Osteoblast (primary cell): ENCODE measurements around the gene DNER. TPM values are rescaled to one million over a fixed set of nuclear protein-coding genes. Genes with fewer than 3 reads are reported as not detected.

Experiments
- DNase-seq: peaks from one replicate; pipeline ENCODE4 v3.0.0; 2011; ENCODE audit warnings: low spot score, mixed read lengths; ENCODE audit not compliant: insufficient read length; ENCODE audit errors: missing footprints
- H2AFZ ChIP-seq: 2 replicates; pipeline ENCODE4 v1.6.0; 2011; ENCODE audit warnings: mild to moderate bottlenecking, low read length
- H3K27ac ChIP-seq: 2 replicates; pipeline ENCODE4 v1.5.1; 2011; ENCODE audit warnings: mild to moderate bottlenecking, low read depth, low read length, moderate library complexity
- H3K27me3 ChIP-seq: 2 replicates; pipeline ENCODE4 v1.6.0; 2012; ENCODE audit warnings: mild to moderate bottlenecking, control low read depth, inconsistent platforms, low read length, moderate library complexity; ENCODE audit not compliant: insufficient read depth
- H3K36me3 ChIP-seq: 2 replicates; pipeline ENCODE4 v1.5.1; 2011; ENCODE audit warnings: mild to moderate bottlenecking, low read length, control low read depth, moderate library complexity; ENCODE audit not compliant: insufficient read depth
- H3K4me1 ChIP-seq: 2 replicates; pipeline ENCODE4 v1.5.1; 2011; ENCODE audit warnings: mild to moderate bottlenecking, low read length, control low read depth, moderate library complexity; ENCODE audit not compliant: insufficient read depth
- H3K4me2 ChIP-seq: 2 replicates; pipeline ENCODE4 v1.6.0; 2011; ENCODE audit warnings: mild to moderate bottlenecking, low read length; ENCODE audit not compliant: insufficient read depth
- H3K4me3 ChIP-seq: fragments of 200-600 bp; sonication (generic); 3 replicates; pipeline ENCODE4 v1.5.1; 2012; ENCODE audit warnings: mild to moderate bottlenecking, low read length, inconsistent platforms; ENCODE audit not compliant: insufficient read depth
- H3K79me2 ChIP-seq: 2 replicates; pipeline ENCODE4 v1.6.0; 2012; ENCODE audit warnings: mild to moderate bottlenecking, low read length, control low read depth, inconsistent platforms; ENCODE audit not compliant: insufficient read depth
- H3K9me3 ChIP-seq: 2 replicates; pipeline ENCODE4 v1.5.1; 2011; ENCODE audit warnings: low read depth, low read length, control low read depth
- H4K20me1 ChIP-seq: 2 replicates; pipeline ENCODE4 v1.6.0; 2012; ENCODE audit warnings: mild to moderate bottlenecking, low read length, control low read depth; ENCODE audit not compliant: insufficient read depth
- total RNA-seq: library from RNA; depleted of rRNA; stranded (reverse); fragments of >200 nt; gene quantifications from 2 replicates; pipeline ENCODE4 v1.2.3, GENCODE V29; 2012
- TF ChIP-seq, protein P1 (sequence below): IDR thresholded peaks from 2 replicates; pipeline ENCODE4 v1.5.1; 2011; ENCODE audit warnings: mild to moderate bottlenecking, low read depth, low read length, moderate library complexity; ENCODE audit errors: extremely low read depth

DNER gene
- total RNA-seq, 1 donor = 0.36 TPM

DNA sequence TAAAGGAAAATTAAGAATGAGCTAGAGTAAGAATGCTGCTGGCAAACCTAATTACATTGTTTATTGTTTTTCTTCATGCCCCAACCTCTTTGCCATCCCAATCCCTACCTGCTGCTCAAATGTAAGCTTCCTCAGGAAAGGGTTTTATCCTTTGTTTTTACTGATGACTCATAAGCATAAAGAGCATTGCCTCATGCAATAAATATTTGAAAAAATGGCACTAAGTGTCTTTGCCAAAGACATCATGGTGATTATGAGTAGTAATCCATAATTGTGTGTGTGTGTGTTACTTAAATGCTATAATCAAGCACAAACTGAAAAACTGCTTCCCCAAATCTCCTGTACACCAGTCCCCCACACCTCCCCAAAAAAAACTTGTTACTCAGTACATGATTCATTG is 53.4 kb downstream of the DNER start:
- TF ChIP-seq, protein P1, sequence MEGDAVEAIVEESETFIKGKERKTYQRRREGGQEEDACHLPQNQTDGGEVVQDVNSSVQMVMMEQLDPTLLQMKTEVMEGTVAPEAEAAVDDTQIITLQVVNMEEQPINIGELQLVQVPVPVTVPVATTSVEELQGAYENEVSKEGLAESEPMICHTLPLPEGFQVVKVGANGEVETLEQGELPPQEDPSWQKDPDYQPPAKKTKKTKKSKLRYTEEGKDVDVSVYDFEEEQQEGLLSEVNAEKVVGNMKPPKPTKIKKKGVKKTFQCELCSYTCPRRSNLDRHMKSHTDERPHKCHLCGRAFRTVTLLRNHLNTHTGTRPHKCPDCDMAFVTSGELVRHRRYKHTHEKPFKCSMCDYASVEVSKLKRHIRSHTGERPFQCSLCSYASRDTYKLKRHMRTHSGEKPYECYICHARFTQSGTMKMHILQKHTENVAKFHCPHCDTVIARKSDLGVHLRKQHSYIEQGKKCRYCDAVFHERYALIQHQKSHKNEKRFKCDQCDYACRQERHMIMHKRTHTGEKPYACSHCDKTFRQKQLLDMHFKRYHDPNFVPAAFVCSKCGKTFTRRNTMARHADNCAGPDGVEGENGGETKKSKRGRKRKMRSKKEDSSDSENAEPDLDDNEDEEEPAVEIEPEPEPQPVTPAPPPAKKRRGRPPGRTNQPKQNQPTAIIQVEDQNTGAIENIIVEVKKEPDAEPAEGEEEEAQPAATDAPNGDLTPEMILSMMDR = no peak
- no peaks in the 10 kb centered on the region for H3K27me3 ChIP-seq
- DNase-seq = no peak

DNA sequence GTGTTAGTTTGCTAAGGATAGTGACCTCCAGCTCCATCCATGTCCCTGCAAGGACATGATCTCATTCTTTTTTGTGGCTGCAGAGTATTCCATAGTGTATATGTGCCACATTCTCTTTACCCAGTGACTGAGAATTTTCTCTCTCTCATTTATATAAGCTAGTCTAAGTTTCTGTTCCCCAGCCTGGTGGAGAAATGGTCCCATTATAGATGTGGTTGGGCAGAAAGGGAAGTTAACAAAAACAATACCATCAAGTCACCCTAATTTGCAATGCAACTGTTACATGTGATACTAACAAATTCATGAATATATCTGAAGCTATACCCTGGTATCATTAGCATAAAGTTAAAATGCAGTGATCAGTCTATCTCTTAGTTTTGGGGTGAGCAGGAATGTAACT is 54.0 kb downstream of the DNER start:
- no peaks in the 10 kb centered on the region for H3K36me3 ChIP-seq
- no peak for DNase-seq
- no peaks in the 10 kb centered on the region for H4K20me1 ChIP-seq
- no peak overlapping the region for H3K4me3 ChIP-seq
- H3K4me1 ChIP-seq = no peaks in the 10 kb centered on the region
- no peaks in the 10 kb centered on the region for H3K27me3 ChIP-seq
- H3K79me2 ChIP-seq = no peaks in the 10 kb centered on the region
- no peak overlapping the region for H3K27ac ChIP-seq
- no peak overlapping the region for H3K4me2 ChIP-seq
- TF ChIP-seq, protein P1 = no peak
- no peak overlapping the region for H2AFZ ChIP-seq
- H3K9me3 ChIP-seq = no peaks in the 10 kb centered on the region

More for the DNA sequence above, 53.4 kb downstream of the DNER start:
- Histone ChIP-seq H3K4me1 (no peaks in the 10 kb centered on the region), H3K4me3 (no peak overlapping the region), H3K79me2 (no peaks in the 10 kb centered on the region), H3K27ac (no peak overlapping the region), H3K36me3 (no peaks in the 10 kb centered on the region), H3K9me3 (no peaks in the 10 kb centered on the region), H4K20me1 (no peaks in the 10 kb centered on the region), H2AFZ (no peak overlapping the region), H3K4me2 (no peak overlapping the region)

DNA sequence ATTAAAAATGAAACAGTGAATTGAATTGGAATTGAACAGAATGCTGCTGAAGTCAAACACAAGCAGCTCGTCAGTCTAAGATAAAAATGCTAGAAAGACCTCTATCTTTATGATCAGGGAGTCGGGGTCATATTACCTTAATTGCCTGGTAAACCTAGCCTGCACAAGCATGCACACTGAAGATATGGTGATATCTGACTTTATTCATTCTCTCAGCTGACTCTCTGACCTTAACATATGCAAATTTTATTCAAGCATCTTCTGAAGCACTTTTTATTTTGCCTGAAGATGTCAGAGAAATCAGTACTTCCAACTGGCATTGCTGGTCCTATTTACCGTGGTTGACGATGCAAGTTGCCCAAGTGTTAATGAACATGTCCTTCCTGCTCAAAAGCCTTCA is 56.4 kb downstream of the DNER start:
- Histone ChIP-seq H3K27ac (no peak overlapping the region), H3K4me1 (no peaks in the 10 kb centered on the region), H3K27me3 (no peaks in the 10 kb centered on the region), H3K36me3 (no peaks in the 10 kb centered on the region), H3K79me2 (no peaks in the 10 kb centered on the region), H3K4me3 (no peak overlapping the region), H2AFZ (no peak overlapping the region), H3K9me3 (no peaks in the 10 kb centered on the region), H3K4me2 (no peak overlapping the region), H4K20me1 (no peaks in the 10 kb centered on the region)
- TF ChIP-seq, protein P1 = no peak
- no peak for DNase-seq

DNA sequence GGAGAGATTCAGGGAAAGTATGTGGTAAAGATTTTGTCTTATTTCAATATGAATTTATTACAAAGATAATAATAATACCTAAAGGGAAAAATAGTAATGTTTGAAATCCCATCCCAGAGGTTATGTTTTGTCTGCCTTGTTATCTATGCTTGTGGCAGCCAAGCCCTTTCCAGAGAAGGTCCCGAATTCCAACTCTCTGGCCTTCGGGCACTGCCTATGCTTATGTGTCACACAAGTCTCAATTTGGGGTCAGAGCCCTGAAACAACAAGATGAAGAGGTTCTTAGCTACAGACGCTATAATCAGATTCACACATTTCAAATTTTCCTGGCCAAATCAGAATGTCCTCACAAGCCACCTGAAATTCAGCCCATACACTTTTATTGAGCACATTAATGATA is 59.9 kb downstream of the DNER start:
- no peak overlapping the region for H2AFZ ChIP-seq
- H3K4me3 ChIP-seq = no peak overlapping the region
- DNase-seq = no peak
- H3K27ac ChIP-seq = no peak overlapping the region
- no peaks in the 10 kb centered on the region for H3K36me3 ChIP-seq
- no peaks in the 10 kb centered on the region for H3K79me2 ChIP-seq
- TF ChIP-seq, protein P1 = no peak
- H3K4me2 ChIP-seq = no peak overlapping the region
- no peaks in the 10 kb centered on the region for H3K9me3 ChIP-seq
- no peaks in the 10 kb centered on the region for H4K20me1 ChIP-seq
- no peaks in the 10 kb centered on the region for H3K4me1 ChIP-seq
- no peaks in the 10 kb centered on the region for H3K27me3 ChIP-seq
